GM18502 (cell line): ENCODE results near the gene ZMPSTE24.

Experiments used
- ATAC-seq: cut with Tn5 transposase; IDR thresholded peaks from one replicate; pipeline ENCODE4 v1.9.1; 2021; ENCODE audit warnings: mild to moderate bottlenecking; ENCODE audit not compliant: unreplicated experiment, poor library complexity

The ZMPSTE24 gene

GRCh38 chr1:40257313-40257687 is 736 bp upstream of the ZMPSTE24 start:
- ATAC-seq, result peak; percentile 7

GRCh38 chr1:40258445-40258769 is 371 bp downstream of the ZMPSTE24 start:
- no peak for ATAC-seq

GRCh38 chr1:40264354-40264781 is 6.3 kb downstream of the ZMPSTE24 start:
- no peak for ATAC-seq

GRCh38 chr1:40265298-40265697 is 7.3 kb downstream of the ZMPSTE24 start:
- ATAC-seq, result no peak

- ATAC-seq, result no peak
Measured at GRCh38 chr1:40265919-40266318, 7.9 kb downstream of the ZMPSTE24 start.

GRCh38 chr1:40266786-40267535 is 8.9 kb downstream of the ZMPSTE24 start:
- no peak for ATAC-seq

- no peak for ATAC-seq
Measured at GRCh38 chr1:40267767-40268187, 9.7 kb downstream of the ZMPSTE24 start.

- ATAC-seq, result no peak
Measured at GRCh38 chr1:40268211-40268610, 10.2 kb downstream of the ZMPSTE24 start.

- ATAC-seq, result no peak
Measured at GRCh38 chr1:40270152-40270834, 12.3 kb downstream of the ZMPSTE24 start.

- no peak for ATAC-seq
Measured at GRCh38 chr1:40272653-40273213, 14.7 kb downstream of the ZMPSTE24 start.

GRCh38 chr1:40273547-40274166 is 15.6 kb downstream of the ZMPSTE24 start:
- ATAC-seq, result no peak

- no peak for ATAC-seq
Measured at GRCh38 chr1:40274331-40274730, 16.3 kb downstream of the ZMPSTE24 start.

- no peak for ATAC-seq
Measured at GRCh38 chr1:40276122-40276521, 18.1 kb downstream of the ZMPSTE24 start.

- no peak for ATAC-seq
Measured at GRCh38 chr1:40281853-40282252, 23.8 kb downstream of the ZMPSTE24 start.

GRCh38 chr1:40291293-40291692 is 33.3 kb downstream of the ZMPSTE24 start:
- ATAC-seq, result no peak

GRCh38 chr1:40299366-40300248 is 41.6 kb downstream of the ZMPSTE24 start:
- no peak for ATAC-seq

GRCh38 chr1:40300249-40300567 is 42.2 kb downstream of the ZMPSTE24 start:
- ATAC-seq, result no peak

GRCh38 chr1:40300651-40301050 is 42.6 kb downstream of the ZMPSTE24 start:
- no peak for ATAC-seq

GRCh38 chr1:40301066-40301465 is 43.0 kb downstream of the ZMPSTE24 start:
- ATAC-seq, result no peak

GRCh38 chr1:40301541-40302299 is 43.7 kb downstream of the ZMPSTE24 start:
- no peak for ATAC-seq
